IPS-18a (cell line): ENCODE measurements around the gene TRIM22.
"Not testable (repeated sequence)": the region's sequence is repeated elsewhere in the genome, so short reads cannot be mapped to it uniquely, and the experiment has no call there.

Source experiments
- H3K27ac ChIP-seq: one replicate; pipeline ENCODE4 v1.5.1; 2013; ENCODE audit warnings: low read length
- H3K27me3 ChIP-seq: one replicate; pipeline ENCODE4 v1.6.1; 2013; ENCODE audit warnings: mild to moderate bottlenecking, low read length; ENCODE audit not compliant: control insufficient read depth, insufficient read depth
- H3K36me3 ChIP-seq: one replicate; pipeline ENCODE4 v1.6.1; 2013; ENCODE audit warnings: low read depth, low read length; ENCODE audit not compliant: control insufficient read depth
- H3K4me1 ChIP-seq: one replicate; pipeline ENCODE4 v1.6.1; 2013; ENCODE audit warnings: low read depth, low read length; ENCODE audit not compliant: control insufficient read depth
- H3K4me3 ChIP-seq: one replicate; pipeline ENCODE4 v1.5.1; 2013; ENCODE audit warnings: low read length
- H3K9ac ChIP-seq: one replicate; pipeline ENCODE4 v1.6.1; 2013; ENCODE audit warnings: mild to moderate bottlenecking, low read length, moderate library complexity
- H3K9me3 ChIP-seq: one replicate; pipeline ENCODE4 v1.6.1; 2013; ENCODE audit warnings: low read depth, low read length; ENCODE audit not compliant: control insufficient read depth

The TRIM22 gene

GRCh38 chr11:5713695-5714094, 24.1 kb downstream of the TRIM22 start:
- H3K27me3 ChIP-seq: no peaks in the 10 kb centered on the region
- H3K9me3 ChIP-seq: no peaks in the 10 kb centered on the region
- H3K27ac ChIP-seq: no peak overlapping the region

DNA sequence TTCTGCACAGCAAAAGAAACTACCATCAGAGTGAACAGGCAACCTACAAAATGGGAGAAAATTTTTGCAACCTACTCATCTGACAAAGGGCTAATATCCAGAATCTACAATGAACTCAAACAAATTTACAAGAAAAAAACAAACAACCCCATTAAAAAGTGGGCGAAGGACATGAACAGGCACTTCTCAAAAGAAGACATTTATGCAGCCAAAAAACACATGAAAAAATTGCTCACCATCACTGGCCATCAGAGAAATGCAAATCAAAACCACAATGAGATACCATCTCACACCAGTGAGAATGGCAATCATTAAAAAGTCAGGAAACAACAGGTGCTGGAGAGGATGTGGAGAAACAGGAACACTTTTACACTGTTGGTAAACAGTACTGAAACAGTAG, 26.9 kb downstream of the TRIM22 start:
- not testable (repeated sequence) for H3K36me3 ChIP-seq, H3K9me3 ChIP-seq, H3K9ac ChIP-seq, H3K4me3 ChIP-seq, H3K27ac ChIP-seq, H3K4me1 ChIP-seq, H3K27me3 ChIP-seq

More at GRCh38 chr11:5713695-5714094, 24.1 kb downstream of the TRIM22 start:
- peaks cover 11% of the 10 kb centered on the region for H3K36me3 ChIP-seq
- H3K4me1 ChIP-seq: no peaks in the 10 kb centered on the region
- H3K4me3 ChIP-seq: no peak overlapping the region
- H3K9ac ChIP-seq: no peak overlapping the region

GRCh38 chr11:5719703-5720495, 30.3 kb downstream of the TRIM22 start:
- Histone ChIP-seq H3K4me3 (no peak overlapping the region), H3K9ac (no peak overlapping the region)

GRCh38 chr11:5722622-5723021, 33.0 kb downstream of the TRIM22 start:
- Histone ChIP-seq H3K4me3 (no peak overlapping the region), H3K4me1 (no peaks in the 10 kb centered on the region), H3K9me3 (no peaks in the 10 kb centered on the region), H3K27me3 (no peaks in the 10 kb centered on the region), H3K27ac (no peak overlapping the region), H3K36me3 (no peaks in the 10 kb centered on the region), H3K9ac (no peak overlapping the region)

More at GRCh38 chr11:5719703-5720495, 30.3 kb downstream of the TRIM22 start:
- Histone ChIP-seq H3K27me3 (no peaks in the 10 kb centered on the region), H3K9me3 (no peaks in the 10 kb centered on the region), H3K36me3 (no peaks in the 10 kb centered on the region), H3K4me1 (no peaks in the 10 kb centered on the region), H3K27ac (no peak overlapping the region)

- Histone ChIP-seq H3K4me3 (no peak overlapping the region), H3K4me1 (no peaks in the 10 kb centered on the region), H3K27ac (no peak overlapping the region), H3K9ac (no peak overlapping the region), H3K36me3 (no peaks in the 10 kb centered on the region), H3K9me3 (no peaks in the 10 kb centered on the region), H3K27me3 (no peaks in the 10 kb centered on the region)
Observed at GRCh38 chr11:5726351-5726750, 36.8 kb downstream of the TRIM22 start.

- no peak overlapping the region for H3K4me3 ChIP-seq
- no peak overlapping the region for H3K9ac ChIP-seq
- H3K4me1 ChIP-seq: no peaks in the 10 kb centered on the region
- no peak overlapping the region for H3K27ac ChIP-seq
- H3K9me3 ChIP-seq: no peaks in the 10 kb centered on the region
- no peaks in the 10 kb centered on the region for H3K36me3 ChIP-seq
- H3K27me3 ChIP-seq: no peaks in the 10 kb centered on the region
Observed at GRCh38 chr11:5727691-5728090, 38.1 kb downstream of the TRIM22 start.

DNA sequence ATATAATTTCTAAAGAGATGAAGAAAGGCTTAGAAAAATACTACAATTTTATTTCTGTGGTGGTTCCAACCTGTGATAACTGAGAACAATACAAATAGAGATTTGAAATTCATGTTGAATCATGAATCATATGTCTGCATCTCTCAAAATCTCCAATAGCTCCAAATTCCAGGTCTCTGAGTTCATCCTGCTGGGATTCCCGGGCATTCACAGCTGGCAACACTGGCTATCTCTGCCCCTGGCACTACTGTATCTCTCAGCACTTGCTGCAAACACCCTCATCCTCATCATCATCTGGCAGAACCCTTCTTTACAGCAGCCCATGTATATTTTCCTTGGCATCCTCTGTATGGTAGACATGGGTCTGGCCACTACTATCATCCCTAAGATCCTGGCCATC, 46.8 kb downstream of the TRIM22 start, which contains the start of gene OR56B1:
OR56B1 (plus strand) TSS at position 53 of the 400 bp plus-strand sequence; CDS start at position 122, 69 bp downstream.
- no peak within 1 kb of the TSS for H3K4me3 ChIP-seq
- H3K27ac ChIP-seq: no peak within 1 kb of the TSS
- no peaks in the 10 kb centered on the region for H3K36me3 ChIP-seq
- H3K4me1 ChIP-seq: no peaks in the 10 kb centered on the region
- H3K27me3 ChIP-seq: no peaks in the 10 kb centered on the region
- no peaks in the 10 kb centered on the region for H3K9me3 ChIP-seq
- no peak within 1 kb of the TSS for H3K9ac ChIP-seq

DNA sequence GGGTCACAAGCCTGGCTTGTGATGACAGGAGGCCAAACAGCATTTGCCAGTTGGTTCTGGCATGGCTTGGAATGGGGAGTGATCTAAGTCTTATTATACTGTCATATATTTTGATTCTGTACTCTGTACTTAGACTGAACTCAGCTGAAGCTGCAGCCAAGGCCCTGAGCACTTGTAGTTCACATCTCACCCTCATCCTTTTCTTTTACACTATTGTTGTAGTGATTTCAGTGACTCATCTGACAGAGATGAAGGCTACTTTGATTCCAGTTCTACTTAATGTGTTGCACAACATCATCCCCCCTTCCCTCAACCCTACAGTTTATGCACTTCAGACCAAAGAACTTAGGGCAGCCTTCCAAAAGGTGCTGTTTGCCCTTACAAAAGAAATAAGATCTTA, 47.5 kb downstream of the TRIM22 start:
- Histone ChIP-seq H3K9ac (no peak overlapping the region), H3K4me3 (no peak overlapping the region), H3K9me3 (no peaks in the 10 kb centered on the region), H3K36me3 (no peaks in the 10 kb centered on the region), H3K27ac (no peak overlapping the region), H3K27me3 (no peaks in the 10 kb centered on the region), H3K4me1 (no peaks in the 10 kb centered on the region)

DNA sequence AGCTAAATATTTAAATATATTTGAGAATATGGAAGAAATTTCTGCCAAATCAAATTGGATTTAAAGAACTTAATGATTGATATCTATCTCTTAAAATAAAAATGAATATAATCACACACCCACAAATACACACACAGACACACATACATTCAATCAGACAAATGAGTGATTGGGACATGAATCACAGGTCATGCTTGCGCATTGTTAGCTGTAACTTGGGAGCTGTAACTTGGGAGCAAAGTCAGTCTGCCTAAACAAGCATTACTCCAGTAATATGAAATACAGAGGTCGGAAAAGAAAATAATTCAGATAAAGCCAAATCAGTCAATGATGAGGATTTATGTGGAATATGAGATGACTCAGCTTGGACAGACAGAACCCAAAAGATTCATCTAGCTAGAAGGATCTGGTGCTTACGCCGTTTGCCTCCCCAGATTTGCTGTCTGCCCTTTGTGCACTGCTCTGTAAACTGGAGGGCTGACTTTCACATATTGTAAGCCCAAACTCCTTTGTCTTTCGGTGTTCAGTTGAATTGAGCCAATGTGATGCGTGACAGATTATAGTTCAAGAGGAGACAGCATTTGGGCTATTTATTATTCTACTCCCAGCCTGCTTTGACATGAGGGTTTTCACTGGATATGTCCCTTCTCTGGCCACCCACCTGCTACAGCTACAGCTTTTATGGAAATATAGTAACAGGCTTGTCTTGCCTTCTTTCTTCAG, 48.2 kb downstream of the TRIM22 start:
- Histone ChIP-seq H3K9ac (no peak overlapping the region), H3K27ac (no peak overlapping the region), H3K4me3 (no peak overlapping the region), H3K4me1 (no peaks in the 10 kb centered on the region), H3K9me3 (no peaks in the 10 kb centered on the region), H3K27me3 (no peaks in the 10 kb centered on the region), H3K36me3 (no peaks in the 10 kb centered on the region)

GRCh38 chr11:5738431-5738830, 48.8 kb downstream of the TRIM22 start:
- no peaks in the 10 kb centered on the region for H3K9me3 ChIP-seq
- H3K9ac ChIP-seq: no peak overlapping the region
- no peaks in the 10 kb centered on the region for H3K36me3 ChIP-seq
- no peaks in the 10 kb centered on the region for H3K4me1 ChIP-seq
- H3K27ac ChIP-seq: no peak overlapping the region
- H3K27me3 ChIP-seq: no peaks in the 10 kb centered on the region
- no peak overlapping the region for H3K4me3 ChIP-seq

DNA sequence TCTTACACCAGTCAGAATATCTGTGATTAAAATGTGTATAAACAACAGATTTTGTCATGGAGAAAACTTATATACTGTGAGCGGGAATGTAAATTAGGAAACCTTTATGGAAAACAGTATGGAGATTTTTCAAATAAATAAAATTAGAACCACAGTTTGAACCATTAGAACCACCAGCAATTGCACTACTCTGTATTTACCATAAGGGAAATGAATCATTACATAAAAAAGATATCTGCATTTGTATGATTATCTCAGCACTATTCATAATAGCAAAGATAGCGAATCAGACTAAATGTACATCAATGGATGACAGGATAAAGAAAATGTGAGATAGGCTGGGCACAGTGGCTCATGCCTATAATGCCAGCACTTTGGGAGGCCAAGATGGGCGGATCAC, 57.0 kb downstream of the TRIM22 start:
- H3K9me3 ChIP-seq: no peaks in the 10 kb centered on the region
- no peaks in the 10 kb centered on the region for H3K4me1 ChIP-seq
- no peak overlapping the region for H3K4me3 ChIP-seq
- no peaks in the 10 kb centered on the region for H3K27me3 ChIP-seq
- H3K9ac ChIP-seq: no peak overlapping the region
- no peaks in the 10 kb centered on the region for H3K36me3 ChIP-seq
- H3K27ac ChIP-seq: no peak overlapping the region

GRCh38 chr11:5749836-5750235, 60.2 kb downstream of the TRIM22 start:
- H3K4me1 ChIP-seq: no peaks in the 10 kb centered on the region
- no peak overlapping the region for H3K9ac ChIP-seq
- H3K27ac ChIP-seq: no peak overlapping the region
- H3K4me3 ChIP-seq: no peak overlapping the region
- no peaks in the 10 kb centered on the region for H3K36me3 ChIP-seq
- no peaks in the 10 kb centered on the region for H3K9me3 ChIP-seq
- H3K27me3 ChIP-seq: no peaks in the 10 kb centered on the region
